ENCODE results near the gene TBC1D22A.

DNA sequence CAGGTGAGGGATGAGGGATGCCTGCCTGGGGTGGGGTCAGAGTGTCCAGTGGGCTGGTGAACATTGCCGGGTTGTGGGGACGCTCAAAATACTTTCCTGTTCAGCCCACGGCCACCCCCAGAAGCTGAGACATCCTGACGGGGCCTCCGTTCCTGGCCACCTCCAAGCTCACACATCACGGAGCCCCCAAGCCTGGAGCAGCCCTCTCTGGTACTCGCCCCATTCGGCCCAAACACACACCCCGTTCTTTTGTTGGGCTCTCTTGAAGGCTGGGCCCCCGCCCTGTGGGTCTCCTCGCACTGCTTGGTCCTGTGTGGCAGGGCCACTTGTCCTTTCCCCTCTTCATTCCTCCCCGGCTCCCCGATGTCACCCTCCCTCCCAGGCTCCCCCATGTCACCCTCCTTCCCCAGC is 442.6 kb downstream of the TBC1D22A start:
- TF ChIP-seq, protein P1, sequence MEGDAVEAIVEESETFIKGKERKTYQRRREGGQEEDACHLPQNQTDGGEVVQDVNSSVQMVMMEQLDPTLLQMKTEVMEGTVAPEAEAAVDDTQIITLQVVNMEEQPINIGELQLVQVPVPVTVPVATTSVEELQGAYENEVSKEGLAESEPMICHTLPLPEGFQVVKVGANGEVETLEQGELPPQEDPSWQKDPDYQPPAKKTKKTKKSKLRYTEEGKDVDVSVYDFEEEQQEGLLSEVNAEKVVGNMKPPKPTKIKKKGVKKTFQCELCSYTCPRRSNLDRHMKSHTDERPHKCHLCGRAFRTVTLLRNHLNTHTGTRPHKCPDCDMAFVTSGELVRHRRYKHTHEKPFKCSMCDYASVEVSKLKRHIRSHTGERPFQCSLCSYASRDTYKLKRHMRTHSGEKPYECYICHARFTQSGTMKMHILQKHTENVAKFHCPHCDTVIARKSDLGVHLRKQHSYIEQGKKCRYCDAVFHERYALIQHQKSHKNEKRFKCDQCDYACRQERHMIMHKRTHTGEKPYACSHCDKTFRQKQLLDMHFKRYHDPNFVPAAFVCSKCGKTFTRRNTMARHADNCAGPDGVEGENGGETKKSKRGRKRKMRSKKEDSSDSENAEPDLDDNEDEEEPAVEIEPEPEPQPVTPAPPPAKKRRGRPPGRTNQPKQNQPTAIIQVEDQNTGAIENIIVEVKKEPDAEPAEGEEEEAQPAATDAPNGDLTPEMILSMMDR (IDR thresholded peaks at IDR 0.05): no peak
- TF ChIP-seq POLR2A (IDR thresholded peaks at IDR 0.05) (no peak), POLR2AphosphoS5 (IDR thresholded peaks at IDR 0.05) (no peak)
